H9 (cell line): ENCODE results near the gene MBP. TPM values are rescaled to one million over a fixed set of nuclear protein-coding genes. Genes with fewer than 3 reads are reported as not detected.

Source experiments
- DNase-seq: peaks from one replicate; pipeline ENCODE4 v3.0.0-alpha.2; 2017
- H2AFZ ChIP-seq: one replicate; pipeline ENCODE4 v1.6.1; 2013; ENCODE audit warnings: mild to moderate bottlenecking, low read length, control low read depth, moderate library complexity
- H2AK5ac ChIP-seq: 2 replicates; pipeline ENCODE4 v1.6.1; 2013; ENCODE audit warnings: low read length, control low read depth, mixed read lengths; ENCODE audit not compliant: insufficient read length
- H2BK120ac ChIP-seq: one replicate; pipeline ENCODE4 v1.6.1; 2013; ENCODE audit warnings: low read depth, mild to moderate bottlenecking, low read length, control low read depth, inconsistent platforms; ENCODE audit not compliant: poor library complexity, severe bottlenecking
- H2BK12ac ChIP-seq: 2 replicates; pipeline ENCODE4 v1.6.1; 2013; ENCODE audit warnings: low read length, control low read depth, mixed read lengths, low read depth; ENCODE audit not compliant: insufficient read length
- H2BK15ac ChIP-seq: 2 replicates; pipeline ENCODE4 v1.6.1; 2013; ENCODE audit warnings: low read depth, low read length, control low read depth
- H2BK20ac ChIP-seq: one replicate; pipeline ENCODE4 v1.6.1; 2013; ENCODE audit warnings: low read depth, mild to moderate bottlenecking, low read length, control low read depth, inconsistent platforms; ENCODE audit not compliant: poor library complexity, severe bottlenecking
- H2BK5ac ChIP-seq: 2 replicates; pipeline ENCODE4 v1.6.1; 2013; ENCODE audit warnings: low read length, control low read depth, mixed read lengths; ENCODE audit not compliant: insufficient read length
- H3K14ac ChIP-seq: 2 replicates; pipeline ENCODE4 v1.6.1; 2013; ENCODE audit warnings: low read length, control low read depth; ENCODE audit not compliant: insufficient read depth
- H3K18ac ChIP-seq: 2 replicates; pipeline ENCODE4 v1.6.1; 2013; ENCODE audit warnings: low read depth, mild to moderate bottlenecking, mixed read lengths, low read length, control low read depth; ENCODE audit not compliant: insufficient read length
- H3K23ac ChIP-seq: 2 replicates; pipeline ENCODE4 v1.6.1; 2013; ENCODE audit warnings: low read length, control low read depth, mixed read lengths, low read depth; ENCODE audit not compliant: insufficient read length
- H3K23me2 ChIP-seq: 2 replicates; pipeline ENCODE4 v1.6.1; 2013; ENCODE audit warnings: low read depth, mild to moderate bottlenecking, mixed read lengths, low read length, control low read depth; ENCODE audit not compliant: insufficient read length, poor library complexity, severe bottlenecking
- H3K27ac ChIP-seq: 2 replicates; pipeline ENCODE4 v1.5.1; 2013; ENCODE audit warnings: low read length, control low read depth, mixed read lengths, low read depth; ENCODE audit not compliant: insufficient read length
- H3K27me3 ChIP-seq: 2 replicates; pipeline ENCODE4 v1.6.1; 2013; ENCODE audit warnings: low read length, control low read depth, inconsistent platforms; ENCODE audit not compliant: insufficient read depth
- H3K4ac ChIP-seq: 2 replicates; pipeline ENCODE4 v1.6.1; 2013; ENCODE audit warnings: low read depth, mild to moderate bottlenecking, control low read depth, inconsistent platforms, low read length, moderate library complexity
- H3K4me1 ChIP-seq: 2 replicates; pipeline ENCODE4 v1.6.1; 2013; ENCODE audit warnings: low read length, control low read depth, inconsistent platforms; ENCODE audit not compliant: insufficient read depth
- H3K4me2 ChIP-seq: 2 replicates; pipeline ENCODE4 v1.6.1; 2013; ENCODE audit warnings: low read length, control low read depth, mixed read lengths; ENCODE audit not compliant: insufficient read length, insufficient read depth
- H3K56ac ChIP-seq: 2 replicates; pipeline ENCODE4 v1.6.1; 2013; ENCODE audit warnings: low read depth, mild to moderate bottlenecking, mixed read lengths, low read length, control low read depth; ENCODE audit not compliant: insufficient read length
- H3K79me1 ChIP-seq: 2 replicates; pipeline ENCODE4 v1.6.1; 2013; ENCODE audit warnings: low read depth, mild to moderate bottlenecking, moderate library complexity, low read length, control low read depth, inconsistent platforms; ENCODE audit not compliant: insufficient read depth, poor library complexity, severe bottlenecking
- H3K79me2 ChIP-seq: 2 replicates; pipeline ENCODE4 v1.6.1; 2013; ENCODE audit warnings: low read length, control low read depth, inconsistent platforms; ENCODE audit not compliant: insufficient read depth
- H3K9ac ChIP-seq: 2 replicates; pipeline ENCODE4 v1.6.1; 2013; ENCODE audit warnings: low read length, control low read depth, mixed read lengths; ENCODE audit not compliant: insufficient read length; ENCODE audit errors: extremely low read depth
- H3K9me3 ChIP-seq: one replicate; pipeline ENCODE4 v1.6.1; 2013; ENCODE audit warnings: low read depth, low read length, inconsistent platforms; ENCODE audit not compliant: control insufficient read depth
- H3T11ph ChIP-seq: one replicate; pipeline ENCODE4 v1.6.1; 2013; ENCODE audit warnings: mild to moderate bottlenecking, low read length, control low read depth, inconsistent platforms
- H4K20me1 ChIP-seq: one replicate; pipeline ENCODE4 v1.6.1; 2013; ENCODE audit not compliant: control insufficient read depth, insufficient read length, insufficient read depth
- H4K5ac ChIP-seq: 2 replicates; pipeline ENCODE4 v1.6.1; 2013; ENCODE audit warnings: low read depth, mild to moderate bottlenecking, mixed read lengths, low read length, control low read depth; ENCODE audit not compliant: insufficient read length
- H4K8ac ChIP-seq: replicated peaks from 2 replicates; pipeline ENCODE4 v1.6.1; 2013; ENCODE audit warnings: low read length, control low read depth, mixed read lengths, low read depth; ENCODE audit not compliant: insufficient read length
- H4K91ac ChIP-seq: 2 replicates; pipeline ENCODE4 v1.6.1; 2013; ENCODE audit warnings: low read depth, mild to moderate bottlenecking, moderate library complexity, mixed read lengths, low read length, control low read depth; ENCODE audit not compliant: insufficient read length
- H3K27ac Mint-ChIP-seq, 3 experiments: 2 replicates in 2 of 3; 3 replicates in 1 of 3; pipeline ENCODE4 v1.8.0; 2020 to 2021; ENCODE audit warnings: mixed read lengths in 3 of 3, mild to moderate bottlenecking in 1 of 3, moderate library complexity in 1 of 3
- H3K27me3 Mint-ChIP-seq: 2 replicates; pipeline ENCODE4 v1.8.0; 2021; ENCODE audit warnings: low read depth, mild to moderate bottlenecking, moderate library complexity, mixed read lengths
- H3K36me3 Mint-ChIP-seq, 3 experiments: 2 replicates in 2 of 3; 3 replicates in 1 of 3; pipeline ENCODE4 v1.8.0; 2020 to 2021; ENCODE audit warnings: low read depth in 3 of 3, mixed read lengths in 3 of 3; ENCODE audit not compliant: insufficient read depth in 1 of 3
- H3K4me1 Mint-ChIP-seq, 2 experiments: 2 replicates each; pipeline ENCODE4 v1.8.0; 2020; ENCODE audit warnings: mixed read lengths in 2 of 2
- H3K4me3 Mint-ChIP-seq, 2 experiments: 2 replicates in 1 of 2; 3 replicates in 1 of 2; pipeline ENCODE4 v1.8.0; 2020 to 2021; ENCODE audit warnings: mild to moderate bottlenecking in 2 of 2, mixed read lengths in 2 of 2, moderate library complexity in 1 of 2
- H3K9me3 Mint-ChIP-seq, 2 experiments: 2 replicates in 1 of 2; 3 replicates in 1 of 2; pipeline ENCODE4 v1.8.0; 2020; ENCODE audit warnings: mild to moderate bottlenecking in 2 of 2, mixed read lengths in 2 of 2, moderate library complexity in 1 of 2
- CTCF ChIP-seq: fragments of 200-600 bp; sonication (generic); conservative IDR thresholded peaks from 3 replicates; pipeline ENCODE4 v1.8.0; 2021; ENCODE audit warnings: antibody characterized with exemption, mild to moderate bottlenecking
- WGBS: extraction: QIAGEN DNeasy Blood & Tissue Kit; methylation state at CpG from one replicate; pipeline ENCODE4 v1.1.7; 2013; ENCODE audit warnings: missing lambda C conversion rate, low lambda C conversion rate, mixed read lengths; ENCODE audit not compliant: insufficient read length; ENCODE audit errors: extremely low coverage; 5-methylcytosine and 5-hydroxymethylcytosine counted together
- total RNA-seq: library from RNA; stranded (reverse); gene quantifications from 2 replicates; pipeline ENCODE4 v1.2.1, GENCODE V29; 2021

MBP gene
- total RNA-seq, 1 experiment from 2014 or later = 8.6 TPM

DNA sequence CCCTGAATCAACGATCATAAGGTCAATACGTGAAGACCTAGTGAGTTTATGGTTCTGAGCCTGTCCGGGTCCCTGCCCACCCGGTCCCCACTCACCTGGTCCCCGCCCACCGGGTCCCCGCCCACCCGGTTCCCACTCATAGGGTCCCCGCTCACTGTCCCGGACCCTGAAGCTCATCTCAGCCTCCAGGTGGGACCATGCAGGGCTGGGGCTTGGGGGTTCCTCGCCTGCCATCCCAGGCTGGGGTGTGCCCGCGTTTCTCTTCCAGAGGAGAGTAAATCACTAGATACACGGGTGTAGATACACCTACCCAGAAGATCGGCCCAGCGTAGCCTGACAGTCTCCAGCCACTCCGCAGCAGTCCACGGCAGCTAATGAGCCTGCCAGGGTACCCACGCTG is 131.5 kb downstream of the MBP start:
- peaks cover 7 to 12% of the 10 kb centered on the region in 2 experiments for H3K4me1 Mint-ChIP-seq

More for the DNA sequence above, 131.5 kb downstream of the MBP start:
- H3K27me3 ChIP-seq = no peaks in the 10 kb centered on the region
- no peak overlapping the region for H2BK12ac ChIP-seq
- no peaks in the 10 kb centered on the region for H4K20me1 ChIP-seq
- no peak overlapping the region for H2BK5ac ChIP-seq
- DNase-seq = no peak
- no peak overlapping the region for H2BK120ac ChIP-seq
- H3K9ac ChIP-seq = no peak overlapping the region
- H3K79me2 ChIP-seq = no peaks in the 10 kb centered on the region
- H4K8ac ChIP-seq = no peak overlapping the region
- no peak overlapping the region for H2BK15ac ChIP-seq
- no peaks in the 10 kb centered on the region for H3K23me2 ChIP-seq
- no peaks in the 10 kb centered on the region for H3K4me1 ChIP-seq
- H3K79me1 ChIP-seq = no peaks in the 10 kb centered on the region
- H3K27me3 Mint-ChIP-seq = no peaks in the 10 kb centered on the region; the same call in none of the 2 replicates
- H3K9me3 Mint-ChIP-seq = no peaks in the 10 kb centered on the region
- no peak overlapping the region for H3K4me3 Mint-ChIP-seq
- no peak overlapping the region for H2AFZ ChIP-seq
- no CpG with 5 or more reads among the region's 19 CpGs for WGBS
- no peak overlapping the region for H3T11ph ChIP-seq
- H3K56ac ChIP-seq = no peak overlapping the region
- H3K14ac ChIP-seq = no peak overlapping the region
- H3K36me3 Mint-ChIP-seq = no peaks in the 10 kb centered on the region; a peak in 1 of 7 replicates
- TF ChIP-seq CTCF = no peak
- no peak overlapping the region for H3K27ac ChIP-seq
- H2AK5ac ChIP-seq = no peak overlapping the region
- no peak overlapping the region for H2BK20ac ChIP-seq
- H3K4me2 ChIP-seq = no peak overlapping the region
- H4K5ac ChIP-seq = no peak overlapping the region
- H3K9me3 ChIP-seq = no peaks in the 10 kb centered on the region
- H3K23ac ChIP-seq = no peak overlapping the region
- no peak overlapping the region for H3K18ac ChIP-seq
- H4K91ac ChIP-seq = no peak overlapping the region
- no peak overlapping the region for H3K4ac ChIP-seq
- 0 out of 7 replicates have a peak overlapping the region, but pooled peaks of 1 of the 3 experiments have one; percentile 14 for H3K27ac Mint-ChIP-seq
